Mucosa of descending colon (tissue), 3 donors: Measurements from ENCODE around the gene ADGB. TPM values are rescaled to one million over a fixed set of nuclear protein-coding genes. Genes with fewer than 3 reads are reported as not detected.

Experiments used
- ATAC-seq: fragments of 200-7000 bp; cut with Tn5 transposase; one replicate; pipeline ENCODE4 v1.9.1; 2020; ENCODE audit warnings: mild to moderate bottlenecking, moderate library complexity
- DNase-seq, 3 donors: peaks; one replicate each; pipeline ENCODE4 v3.0.0-alpha.2; 2020
- H3K36me3 ChIP-seq: fragments of 200-600 bp; one replicate; pipeline ENCODE4 v1.8.0; 2021; ENCODE audit warnings: low read depth, mild to moderate bottlenecking
- H3K4me1 ChIP-seq: fragments of 200-600 bp; one replicate; pipeline ENCODE4 v1.8.0; 2021; ENCODE audit warnings: low read depth, mild to moderate bottlenecking
- H3K4me3 ChIP-seq: fragments of 200-600 bp; one replicate; pipeline ENCODE4 v1.8.0; 2021; ENCODE audit warnings: mild to moderate bottlenecking
- H3K9me3 ChIP-seq: fragments of 200-600 bp; one replicate; pipeline ENCODE4 v1.8.0; 2021; ENCODE audit warnings: mild to moderate bottlenecking
- CTCF ChIP-seq: fragments of 200-600 bp; IDR thresholded peaks from one replicate; pipeline ENCODE4 v1.8.0; 2022; ENCODE audit warnings: antibody characterized with exemption, mild to moderate bottlenecking
- intact Hi-C, 2 donors: fragments of 100-400 bp; cut with DNase I in 1 of 2; cut with micrococcal nuclease in 1 of 2; formaldehyde crosslinking; loops; one replicate each; pipeline versions ENCODE4 v1.11.0 to v1.11.1; 2022; cut with DNase I, micrococcal nuclease
- total RNA-seq, 3 donors: library from RNA; stranded (reverse); fragmentation: NEBNext Ultra II Directional in 2 of 3; extraction: Animal tissue kit (Norgen Biotek cat#: 25700) in 2 of 3; gene quantifications; one replicate each; pipeline versions ENCODE4 v1.2.1 to v1.2.4, GENCODE V29; 2021 to 2023
- donor health status: DM: no; HTN: no; CAD: no; lungs with moderate emphysema.
- donor health status: DM: no; HTN: no; CAD: no.
- donor health status: DM: no; HTN: yes; CAD: no.

Gene ADGB
- total RNA-seq, 3 donors from 2014 or later, result 0.70 to 2.2 (median 2.1) TPM

GRCh38 chr6:146859795-146860495 is 261.2 kb downstream of the ADGB start:
- no peak overlapping the region for H3K4me3 ChIP-seq
- no peaks in the 10 kb centered on the region for H3K36me3 ChIP-seq
- no peaks in the 10 kb centered on the region for H3K4me1 ChIP-seq
- H3K9me3 ChIP-seq, result no peaks in the 10 kb centered on the region
- DNase-seq (no peak), ATAC-seq (no peak)
- TF ChIP-seq CTCF, result no peak
- intact Hi-C loops, result loop anchor here (10.0 kb wide), 1 partner anchor 425 kb away; no protein-coding TSS in a partner anchor

GRCh38 chr6:146860583-146860982 is 261.8 kb downstream of the ADGB start:
- Histone ChIP-seq H3K9me3 (no peaks in the 10 kb centered on the region), H3K4me3 (no peak overlapping the region), H3K4me1 (no peaks in the 10 kb centered on the region), H3K36me3 (no peaks in the 10 kb centered on the region)
- DNase-seq (no peak), ATAC-seq (no peak)
- intact Hi-C loops, result no loop called here
- TF ChIP-seq CTCF, result no peak

GRCh38 chr6:146861029-146861563 is 262.3 kb downstream of the ADGB start:
- no peak for ATAC-seq
- Histone ChIP-seq H3K9me3 (no peaks in the 10 kb centered on the region), H3K4me3 (no peak overlapping the region), H3K4me1 (no peaks in the 10 kb centered on the region), H3K36me3 (no peaks in the 10 kb centered on the region)
- intact Hi-C loops, result no loop called here
- TF ChIP-seq CTCF, result no peak
- DNase-seq, result no peak

- Histone ChIP-seq H3K36me3 (no peaks in the 10 kb centered on the region), H3K4me3 (no peak overlapping the region), H3K4me1 (no peaks in the 10 kb centered on the region), H3K9me3 (no peaks in the 10 kb centered on the region)
- no peak for TF ChIP-seq CTCF
- ATAC-seq, result no peak
- DNase-seq, result no peak
- intact Hi-C loops, result no loop called here
Observed at GRCh38 chr6:146861716-146862115, 262.9 kb downstream of the ADGB start.

- no peak for TF ChIP-seq CTCF
- Histone ChIP-seq H3K9me3 (no peaks in the 10 kb centered on the region), H3K36me3 (no peaks in the 10 kb centered on the region), H3K4me1 (no peaks in the 10 kb centered on the region), H3K4me3 (no peak overlapping the region)
- ATAC-seq (no peak), DNase-seq (no peak)
- intact Hi-C loops, result no loop called here
Observed at GRCh38 chr6:146862508-146862919, 263.7 kb downstream of the ADGB start.
